HG02870 (cell line): Measurements from ENCODE around the gene CHST12.
"Not testable (repeated sequence)": the region's sequence is repeated elsewhere in the genome, so short reads cannot be mapped to it uniquely, and the experiment has no call there.

ENCODE experiments used
- ATAC-seq: cut with Tn5 transposase; IDR thresholded peaks from one replicate; pipeline ENCODE4 v1.9.1; 2021; ENCODE audit warnings: mild to moderate bottlenecking, moderate library complexity; ENCODE audit not compliant: unreplicated experiment

The CHST12 gene

DNA sequence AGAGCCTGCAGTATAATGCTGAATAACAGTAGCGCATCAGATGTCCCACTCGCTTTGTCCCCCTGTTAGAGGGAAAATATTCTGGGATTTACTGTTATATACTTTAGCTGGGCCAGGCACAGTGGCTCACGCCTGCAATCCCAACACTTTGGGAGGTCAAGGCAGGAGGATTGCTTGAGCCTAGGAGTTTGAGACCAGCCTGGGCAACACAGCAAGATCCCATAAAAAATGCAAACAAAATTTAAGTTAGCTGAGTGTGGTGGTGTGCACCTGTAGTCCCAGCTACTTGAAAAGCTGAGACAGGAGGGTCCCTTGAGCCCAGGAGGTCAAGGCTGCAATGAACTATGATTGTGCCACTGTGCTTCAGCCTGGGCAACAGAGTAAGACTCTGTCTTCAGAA, 50.4 kb downstream of the CHST12 start:
- not testable (repeated sequence) for ATAC-seq

DNA sequence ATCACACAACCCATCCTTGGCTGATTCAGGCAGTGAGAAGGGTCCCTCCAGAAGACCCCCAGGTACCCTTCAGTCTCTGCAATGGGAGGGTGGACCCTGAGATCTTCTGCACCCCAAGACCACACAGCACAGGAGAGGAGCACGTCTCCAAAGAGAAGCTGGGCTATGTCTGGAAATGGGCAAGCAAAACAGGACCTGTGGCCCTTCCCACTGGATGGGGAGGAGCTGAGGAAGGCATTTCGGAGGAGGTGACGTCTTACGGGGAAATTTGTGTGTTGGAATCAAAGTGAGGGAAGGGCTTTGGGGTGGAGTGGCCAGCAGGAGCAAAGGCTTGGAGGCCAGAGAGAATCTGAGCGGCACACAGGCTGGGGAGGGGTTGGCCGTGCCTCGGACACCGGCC, 56.3 kb downstream of the CHST12 start:
- ATAC-seq: no peak

DNA sequence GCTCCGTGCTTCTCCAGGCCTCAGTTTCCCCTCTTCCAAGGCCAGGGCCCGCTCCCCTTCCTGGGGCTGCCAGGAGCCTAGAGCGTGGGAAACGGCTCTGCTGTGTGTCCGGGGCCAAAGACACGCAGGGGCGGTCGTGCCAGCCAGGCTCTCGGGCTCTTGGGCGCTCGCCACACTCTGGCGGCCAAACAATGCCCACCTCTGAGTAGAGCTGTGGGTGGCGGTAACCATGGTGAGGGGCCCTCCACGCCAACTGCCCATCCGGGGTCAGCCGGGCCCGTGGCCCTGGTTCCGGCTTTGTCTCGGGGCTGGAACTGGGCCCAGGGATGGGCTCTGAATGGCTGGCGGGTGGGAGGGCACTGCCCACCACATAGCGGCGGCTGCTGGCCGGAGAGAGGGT, 56.8 kb downstream of the CHST12 start:
- ATAC-seq: no peak

DNA sequence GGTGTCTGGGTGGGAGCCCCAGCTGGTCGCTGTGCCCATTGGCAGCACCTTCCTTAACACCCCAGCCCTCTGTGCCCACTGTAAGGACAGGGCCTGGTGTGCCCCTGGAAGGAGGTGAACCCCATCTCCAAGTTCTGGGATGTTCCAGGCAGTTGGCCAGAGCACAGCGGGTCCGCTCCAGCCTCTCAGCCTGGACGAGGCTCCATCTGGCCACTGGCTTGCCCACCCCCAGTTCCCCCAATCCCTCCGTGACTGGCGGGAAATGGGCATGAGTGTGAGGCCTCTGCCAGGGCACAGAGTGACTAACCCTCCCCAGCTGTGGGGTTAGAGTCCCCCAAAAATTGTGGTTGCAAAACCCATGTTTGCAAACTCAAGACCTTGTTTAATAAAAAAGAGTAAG, 57.2 kb downstream of the CHST12 start:
- ATAC-seq: no peak

DNA sequence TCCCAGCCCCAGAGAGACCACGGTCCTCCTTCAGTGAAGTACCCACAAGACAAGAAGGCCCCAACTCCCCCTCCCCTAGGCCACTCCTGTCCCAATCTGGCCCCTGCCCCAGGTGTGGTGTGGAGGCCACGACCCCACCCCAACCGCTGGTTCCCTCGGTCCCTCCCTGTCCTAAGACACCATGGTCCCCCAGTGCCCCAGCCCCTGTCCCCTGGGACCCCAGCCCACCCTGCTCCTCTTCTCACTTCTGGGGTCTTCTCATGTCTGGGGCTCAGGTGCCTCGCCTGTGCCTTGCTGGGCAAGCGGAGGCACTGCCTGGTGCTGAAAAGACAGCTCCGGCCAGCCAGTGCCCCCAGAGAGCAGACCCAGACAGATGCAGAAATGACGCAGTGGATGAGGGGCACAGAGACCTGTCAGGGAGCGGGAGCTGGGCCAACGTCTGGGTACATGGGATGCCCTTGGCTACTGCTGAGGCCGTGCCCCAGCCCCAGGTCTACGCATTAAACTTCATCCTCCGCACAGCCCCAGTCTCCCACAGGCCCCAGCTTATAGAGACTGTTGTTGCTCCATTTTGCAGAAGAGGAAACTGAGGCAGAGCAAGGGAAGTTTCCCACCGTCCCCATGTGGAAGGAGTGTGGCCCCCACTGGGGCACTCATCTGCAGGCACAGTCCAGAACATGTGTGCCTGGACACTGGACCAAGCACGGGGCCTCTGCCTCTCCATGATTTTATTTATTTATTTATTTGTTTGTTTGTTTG, 58.0 kb downstream of the CHST12 start:
- ATAC-seq: no peak

DNA sequence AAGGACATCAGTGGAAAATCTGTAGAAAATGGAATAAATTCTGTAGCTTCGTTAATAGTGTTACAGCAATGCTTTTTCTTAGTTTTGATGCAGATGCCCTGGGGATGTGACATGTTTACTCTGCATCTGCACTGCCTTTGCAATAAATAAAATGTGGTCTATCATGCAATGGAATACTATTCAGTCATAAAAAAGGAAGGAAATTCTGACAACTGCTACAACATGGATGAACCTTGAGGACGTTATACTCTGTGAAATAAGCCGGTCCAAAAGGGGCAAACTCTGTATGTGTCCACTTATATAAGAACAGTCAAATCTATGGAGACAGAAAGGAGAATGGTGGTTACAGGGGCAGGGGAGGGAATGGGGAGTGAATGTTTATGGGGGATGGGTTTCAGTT, 59.3 kb downstream of the CHST12 start:
- ATAC-seq: no peak

DNA sequence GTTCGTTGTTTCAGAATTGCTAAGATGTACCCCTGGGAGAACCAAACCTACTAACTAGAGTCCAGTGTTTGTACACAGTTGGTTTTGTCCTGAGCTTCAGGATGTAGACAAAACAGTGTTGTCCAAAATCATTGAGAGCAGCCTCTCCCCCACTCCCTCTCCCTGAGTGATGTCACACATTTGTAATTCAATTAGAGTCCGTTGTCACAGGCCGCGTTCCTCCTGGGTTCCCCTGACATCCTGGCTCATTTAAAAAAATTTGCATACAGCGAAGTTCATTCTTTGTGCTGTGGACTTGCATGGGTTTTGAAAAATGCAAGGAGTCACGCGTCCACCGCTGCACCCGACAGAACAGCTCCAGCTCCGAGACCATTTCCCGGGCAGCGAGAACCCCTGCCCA, 62.5 kb downstream of the CHST12 start:
- no peak for ATAC-seq

DNA sequence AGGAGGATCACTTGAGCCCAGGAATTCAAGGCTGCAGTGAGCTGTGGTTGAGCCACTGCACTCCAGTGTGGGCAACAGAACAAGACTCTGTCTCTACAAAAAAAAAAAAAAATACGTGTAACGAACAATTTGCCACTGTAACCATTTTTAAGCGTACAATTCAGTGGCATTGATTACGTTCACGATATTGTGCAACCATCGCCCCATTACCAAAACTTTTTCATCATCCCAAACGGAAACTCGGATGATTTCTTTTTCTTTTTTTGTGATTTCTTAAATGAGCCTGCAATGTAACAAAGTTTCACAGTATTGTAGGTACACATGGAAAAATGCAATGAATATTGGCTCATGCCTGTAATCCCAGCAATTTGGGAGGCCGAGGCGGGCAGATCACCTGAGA, 63.3 kb downstream of the CHST12 start:
- ATAC-seq: no peak

DNA sequence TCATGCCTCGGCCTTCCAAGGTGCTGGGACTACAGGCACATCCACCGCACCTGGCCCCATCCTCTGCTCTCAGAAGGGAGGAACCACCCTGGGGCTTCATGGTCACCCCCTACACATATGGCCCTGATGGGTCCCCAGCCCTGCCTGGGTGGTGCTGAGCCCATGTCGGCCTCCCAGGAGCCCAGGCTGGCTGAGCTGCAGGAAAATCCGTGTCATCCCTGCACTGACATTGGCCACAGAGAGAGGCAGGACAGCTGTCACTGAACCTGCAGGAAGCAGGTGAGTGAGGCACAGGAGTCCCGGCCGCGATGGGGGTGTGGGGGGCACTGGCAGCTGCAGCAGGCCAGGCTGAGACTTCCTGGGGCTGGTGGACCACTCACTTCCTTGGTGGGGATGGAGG, 64.8 kb downstream of the CHST12 start:
- no peak for ATAC-seq

DNA sequence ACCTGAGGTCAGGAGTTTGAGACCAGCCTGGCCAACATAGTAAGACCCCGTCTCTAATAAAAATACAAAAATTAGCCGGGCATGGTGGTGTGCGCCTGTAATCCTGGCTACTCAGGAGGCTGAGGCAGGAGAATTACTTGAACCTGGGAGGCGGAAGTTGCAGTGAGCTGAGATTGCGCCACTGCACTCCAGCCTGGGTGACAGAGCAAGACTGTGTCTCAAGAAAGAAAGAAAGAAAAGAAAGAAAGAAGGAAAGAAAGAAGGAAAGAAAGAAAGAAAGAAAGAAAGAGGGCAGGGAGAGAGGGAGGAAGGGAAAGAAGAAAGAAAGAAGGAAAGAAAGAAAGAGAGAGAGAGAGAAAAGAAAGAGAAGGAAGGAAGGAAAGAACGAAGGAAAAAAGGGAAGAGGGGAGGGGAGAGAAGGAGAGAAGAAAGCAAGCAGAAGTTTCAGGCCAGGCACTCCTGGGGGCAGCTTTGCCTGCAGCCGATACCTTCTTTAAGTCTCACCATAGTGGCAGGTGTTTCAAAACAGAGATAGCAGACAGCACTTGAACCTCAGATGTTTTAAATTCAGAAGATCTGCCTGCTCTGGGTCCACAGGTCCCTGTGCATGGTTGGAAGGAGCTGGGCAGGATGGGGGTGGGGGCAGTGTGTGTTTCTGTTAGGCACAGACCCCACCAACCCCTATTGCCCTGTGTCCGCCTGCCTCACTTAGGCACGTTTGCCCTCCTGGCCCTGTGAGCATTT, 66.2 kb downstream of the CHST12 start:
- not testable (repeated sequence) for ATAC-seq

DNA sequence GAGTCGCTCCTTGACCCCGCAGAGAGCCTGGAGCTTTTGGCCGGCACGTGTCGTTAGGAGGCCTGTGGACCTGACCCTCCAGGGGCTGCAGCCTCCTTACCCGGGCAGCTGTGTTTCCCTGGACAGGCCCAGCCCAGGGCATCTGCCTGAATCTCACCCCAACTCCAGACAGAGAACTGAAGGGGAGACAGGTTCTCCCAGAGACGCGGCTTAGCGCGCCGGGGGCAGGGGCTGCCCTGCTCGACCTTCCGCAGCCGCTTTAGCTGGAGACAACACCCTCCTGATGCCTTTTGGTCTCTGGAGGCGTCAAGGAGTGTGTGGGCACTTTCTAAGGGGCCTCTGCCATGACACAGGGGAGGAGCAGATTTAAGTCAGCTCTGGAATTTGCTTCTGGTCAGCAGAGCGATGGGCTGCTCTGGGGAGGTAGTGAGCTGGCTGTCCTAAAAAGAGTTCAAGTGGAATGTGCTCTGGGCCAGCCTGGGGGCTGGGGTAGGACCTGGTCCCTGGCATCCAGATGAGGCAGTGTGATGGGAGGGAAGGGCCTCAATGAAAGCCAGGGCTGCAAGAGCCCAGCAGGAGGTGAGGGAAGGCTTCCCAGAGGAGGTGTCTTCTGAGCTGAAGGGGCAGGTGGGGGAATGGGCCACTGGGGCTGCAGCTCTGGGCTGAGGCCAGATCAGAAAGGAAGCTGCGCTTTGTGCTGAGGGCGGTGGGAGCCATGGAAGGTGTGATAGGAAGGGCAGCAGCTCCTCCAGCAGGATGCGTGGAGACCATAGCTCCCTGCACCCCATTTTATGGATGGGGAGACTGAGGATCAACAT, 67.0 kb downstream of the CHST12 start:
- no peak for ATAC-seq

DNA sequence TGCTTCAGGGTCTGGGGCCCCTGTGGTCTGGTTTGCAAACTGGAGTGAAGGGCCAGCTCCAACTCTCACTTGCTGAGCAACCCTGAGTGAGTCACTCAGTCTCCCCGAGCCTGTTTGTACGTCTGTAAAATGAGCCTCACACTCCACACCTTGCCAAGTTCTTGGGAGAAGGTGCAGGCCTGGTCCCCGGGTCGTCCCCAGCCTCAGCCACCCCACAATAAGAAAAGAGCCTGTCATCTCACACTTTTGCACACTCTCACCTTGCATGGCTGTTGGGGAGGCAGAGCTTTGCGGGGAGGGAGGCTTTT, 67.6 kb downstream of the CHST12 start:
- no peak for ATAC-seq

DNA sequence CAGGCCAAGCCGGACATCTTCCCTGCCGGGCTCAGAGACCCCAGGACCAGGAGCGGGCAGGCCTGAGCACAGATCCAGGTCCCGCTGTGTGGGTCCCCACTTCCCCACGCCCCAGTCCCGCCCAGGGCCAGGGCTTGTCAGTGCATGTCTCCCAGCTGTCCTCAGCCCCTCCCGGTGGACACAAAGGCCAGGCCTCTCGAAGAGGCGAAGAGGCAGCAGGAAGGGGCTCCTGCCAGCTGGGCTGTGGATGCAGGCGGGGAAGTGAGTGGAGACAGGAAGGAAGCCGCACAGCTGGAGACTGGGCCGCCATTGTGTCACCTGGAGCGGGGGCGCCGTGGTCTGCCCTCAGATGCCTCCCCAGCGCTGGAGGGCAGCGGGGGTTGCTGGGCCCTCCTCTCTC, 68.0 kb downstream of the CHST12 start:
- ATAC-seq: no peak

DNA sequence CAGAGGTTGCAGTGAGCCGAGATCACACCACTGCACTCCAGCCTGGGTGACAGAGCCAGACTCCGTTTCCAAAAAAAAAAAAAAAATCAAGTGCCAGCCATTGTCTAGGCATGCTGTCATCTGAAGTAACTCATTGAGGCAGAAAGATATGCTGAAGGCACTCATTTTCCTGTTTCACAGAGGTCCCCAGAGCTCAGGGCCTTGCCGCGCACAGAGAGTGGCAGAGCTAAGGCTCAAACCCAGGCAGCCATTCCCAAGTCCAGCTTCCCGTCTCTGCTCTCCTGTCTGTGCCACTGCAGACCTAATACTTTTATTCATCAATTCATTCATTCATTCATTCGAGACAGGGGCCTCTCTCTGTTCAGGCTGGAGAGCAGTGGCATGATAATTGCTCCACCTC, 69.3 kb downstream of the CHST12 start:
- ATAC-seq: no peak

DNA sequence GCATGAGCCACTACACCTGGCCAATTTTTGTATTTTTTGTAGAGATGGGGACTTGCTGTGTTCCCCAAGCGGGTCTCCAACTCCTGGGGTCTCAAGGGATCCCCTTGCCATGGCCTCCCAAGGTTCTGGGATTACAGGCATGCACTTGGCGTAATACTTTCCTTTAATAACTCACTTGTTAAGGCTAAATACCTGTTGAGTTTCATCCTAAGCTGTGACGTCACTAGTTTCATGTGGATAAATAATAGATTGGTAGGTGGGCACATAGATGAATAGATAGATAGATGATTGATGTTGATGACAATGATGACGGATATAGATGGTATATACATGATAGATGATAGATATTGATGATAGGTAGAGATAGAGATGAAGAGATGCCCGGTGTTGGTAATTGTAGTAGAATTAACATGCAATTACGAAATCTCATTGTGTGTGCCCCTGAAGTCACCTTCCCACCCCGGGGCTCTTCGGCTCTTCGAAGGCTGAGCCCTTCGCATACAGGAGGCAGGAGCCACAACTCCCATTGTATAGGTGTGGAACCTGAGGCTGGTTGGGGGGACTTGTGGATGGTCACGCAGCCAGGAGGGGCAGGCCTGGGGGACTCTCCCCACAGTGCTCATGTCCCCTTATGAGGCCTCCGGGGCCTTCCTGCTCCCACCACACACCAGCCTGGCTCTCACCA, 70.2 kb downstream of the CHST12 start:
- ATAC-seq: no peak

DNA sequence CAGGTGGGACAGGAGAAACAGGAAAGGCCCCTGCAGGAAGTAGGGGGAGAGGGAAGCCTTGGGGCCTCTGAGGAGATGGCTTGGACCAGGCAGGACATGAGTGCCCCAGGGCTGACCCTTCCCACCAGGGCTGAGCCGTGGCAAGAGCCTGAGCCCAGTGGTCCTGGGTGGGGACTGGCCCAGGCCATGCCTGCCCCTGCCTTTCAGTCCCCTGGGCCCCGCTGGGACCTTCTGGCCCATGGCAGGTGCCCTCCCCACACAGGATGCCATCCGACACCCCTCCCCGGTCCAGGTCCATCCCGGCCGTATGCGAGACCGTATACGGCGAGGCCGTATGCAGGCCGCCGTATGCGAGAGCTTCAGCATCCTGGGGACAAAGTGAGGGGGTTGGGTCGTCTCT, 70.8 kb downstream of the CHST12 start:
- ATAC-seq: no peak

DNA sequence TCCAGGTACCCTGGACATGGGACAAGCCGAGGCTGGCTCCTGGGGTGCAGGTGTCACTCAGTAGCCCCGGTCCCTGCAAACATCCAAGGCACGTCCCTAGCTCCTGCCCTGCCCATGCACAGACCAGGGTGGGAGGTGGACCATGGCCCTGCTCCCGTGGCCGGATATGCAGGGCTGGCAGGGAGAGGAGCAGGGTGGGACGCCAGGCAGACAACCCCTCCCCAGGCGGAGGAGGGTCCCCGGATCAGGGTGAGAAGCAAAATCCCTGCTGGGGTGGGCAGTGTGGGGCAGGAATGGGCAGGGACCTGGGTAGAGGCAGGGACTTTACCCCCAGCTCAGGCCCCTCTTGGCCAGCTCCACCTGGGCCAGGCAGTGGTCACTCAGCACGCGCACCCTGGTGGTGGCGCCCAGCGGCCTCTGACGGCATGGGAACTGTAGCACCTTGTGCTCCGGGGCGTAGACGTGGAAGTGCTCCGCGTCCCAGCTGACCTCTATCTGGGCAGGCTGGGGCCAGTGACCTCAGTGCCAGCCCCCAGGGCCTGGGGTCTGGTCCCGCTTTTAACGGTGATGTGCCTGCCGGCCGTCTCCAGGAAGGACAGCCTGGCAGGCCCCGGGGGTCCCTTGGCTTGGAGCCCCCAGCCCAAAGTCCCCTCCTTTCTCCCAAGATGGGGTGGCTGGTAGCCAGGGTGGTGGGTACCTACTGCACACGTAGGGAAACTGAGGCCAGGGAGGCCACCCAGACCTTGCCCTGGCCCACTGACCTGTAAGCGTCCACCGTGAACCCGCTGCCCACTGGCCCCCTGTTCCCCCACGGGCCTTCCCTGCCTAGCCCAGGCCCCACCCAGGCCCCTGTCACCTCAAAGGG, 71.6 kb downstream of the CHST12 start:
- no peak for ATAC-seq

DNA sequence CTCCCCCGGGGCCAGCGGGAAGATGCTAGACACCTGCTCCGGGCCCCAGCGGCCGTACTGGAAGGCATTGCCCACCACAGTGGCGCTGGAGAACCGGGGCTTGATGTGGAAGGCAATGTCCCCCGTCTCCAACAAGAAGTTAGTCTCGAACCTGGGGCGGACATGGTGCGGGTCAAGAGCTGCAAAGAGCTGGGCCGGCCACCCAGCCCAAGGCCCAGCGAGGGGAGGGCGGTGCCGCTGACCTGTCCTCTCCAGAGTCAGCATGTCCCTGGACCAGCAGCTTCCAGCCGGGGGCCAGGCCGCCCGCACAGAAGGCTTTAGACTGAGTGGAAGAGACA, 72.2 kb downstream of the CHST12 start:
- ATAC-seq: no peak

DNA sequence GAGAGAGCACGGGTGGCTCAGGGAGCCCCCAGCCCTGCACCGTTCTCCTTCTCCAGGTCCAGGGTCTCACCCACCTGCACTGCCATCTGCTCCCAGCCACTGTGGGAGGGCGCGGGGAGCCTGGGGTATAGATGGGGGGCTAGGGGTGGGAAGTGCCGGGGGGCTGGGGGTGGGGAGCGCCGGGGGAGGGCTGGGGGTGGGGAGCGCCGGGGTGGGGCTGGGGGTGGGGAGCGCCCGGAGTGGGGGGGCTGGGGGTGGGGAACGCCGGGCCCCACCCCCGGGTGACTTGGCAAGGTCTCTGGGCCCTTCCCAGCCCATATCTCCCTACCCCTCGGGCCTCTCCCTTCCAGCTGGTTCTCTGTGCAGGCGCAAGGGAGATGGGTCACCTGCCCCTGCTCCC, 72.9 kb downstream of the CHST12 start, which contains the start of gene GRIFIN:
Gene GRIFIN, minus strand, starts transcription at position 101 of the 400 bp plus-strand sequence. Its CDS starts 15 bp downstream, at position 86.
- no peak for ATAC-seq

DNA sequence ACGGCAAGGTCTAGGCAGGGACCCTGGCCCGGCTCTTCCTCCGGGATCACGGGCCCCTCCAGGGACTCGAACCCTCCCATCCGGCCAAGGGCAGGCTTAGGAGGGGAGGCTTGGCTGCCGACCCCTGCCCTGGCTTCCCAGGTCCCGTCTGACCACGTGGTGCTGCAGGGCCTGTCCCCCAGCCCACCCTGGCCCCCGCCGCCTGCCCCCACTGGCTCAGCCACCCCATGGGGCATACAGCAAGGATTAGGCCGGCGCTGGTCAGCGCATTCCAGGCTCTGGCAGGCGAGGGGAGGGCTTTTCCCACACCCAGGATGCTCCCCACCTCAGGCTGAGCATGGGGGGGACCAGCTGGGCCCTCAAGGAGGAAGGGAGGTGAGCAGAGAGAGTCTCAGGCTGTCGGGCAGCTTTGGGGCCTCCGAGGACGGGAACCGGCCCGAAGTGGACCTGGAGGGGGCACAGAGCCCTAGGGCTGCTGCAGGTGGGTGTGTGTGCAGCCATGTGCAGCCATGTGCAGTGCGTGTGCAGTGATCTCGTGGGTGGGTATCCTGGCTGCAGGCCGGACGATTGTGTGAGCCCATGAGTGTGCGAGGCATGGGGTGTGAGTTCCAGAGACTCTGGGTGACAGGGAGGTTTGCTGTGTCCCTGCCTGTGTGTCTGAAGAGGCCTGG, 73.5 kb downstream of the CHST12 start:
- ATAC-seq: no peak
